ENCODE results near the gene AFP. TPM values are rescaled to one million over a fixed set of nuclear protein-coding genes. Genes with fewer than 3 reads are reported as not detected.
A peak's percentile ranks its signal among the peaks of the same experiment; 100 is the strongest.

Gene AFP
- total and polyA plus RNA-seq, 2 of the 13 experiments (the other 11 are each of a cell fraction or from before 2014, with no cell fraction given) = 9,434 to 13,105 TPM

- TF ChIP-seq MLXIP (CRISPR knock-in tag; IDR thresholded peaks at IDR 0.05; ENCODE audit: borderline replicate concordance) = 0 out of 2 replicates have a peak, but pooled peaks have one; percentile 13
- TF ChIP-seq ZBTB14 (CRISPR knock-in tag; IDR thresholded peaks at IDR 0.05) = no peak
- TF ChIP-seq REST (IDR thresholded peaks at IDR 0.05; ENCODE audit: borderline replicate concordance in 1 of 2, low read depth in 1 of 2, low read length in 2 of 2) = peak in 1 of 2 experiments; percentile 49; a peak in 1 of 4 replicates
- no peak for TF ChIP-seq TEAD3 (CRISPR knock-in tag; optimal IDR thresholded peaks at IDR 0.05; ENCODE audit: borderline replicate concordance)
- peak; percentile 15; the same call in 1 of the 2 replicates for TF ChIP-seq POLR2G (IDR thresholded peaks at IDR 0.05; ENCODE audit: low read depth, low read length)
- 0 out of 2 replicates have a peak, but pooled peaks have one; percentile 11 for TF ChIP-seq THAP11 (CRISPR knock-in tag; IDR thresholded peaks at IDR 0.05)
- TF ChIP-seq ZNF160 (CRISPR knock-in tag; IDR thresholded peaks at IDR 0.05) = no peak
Measured at GRCh38 chr4:73410916-73411730, 24.9 kb upstream of the AFP start (continued).
